ENCODE measurements around the gene NBDY. TPM values are rescaled to one million over a fixed set of nuclear protein-coding genes. Genes with fewer than 3 reads are reported as not detected.
"Not testable (repeated sequence)": the region's sequence is repeated elsewhere in the genome, so short reads cannot be mapped to it uniquely, and the experiment has no call there.

The NBDY gene
- total RNA-seq, 1 donor from 2014 or later, result 51.1 TPM

DNA sequence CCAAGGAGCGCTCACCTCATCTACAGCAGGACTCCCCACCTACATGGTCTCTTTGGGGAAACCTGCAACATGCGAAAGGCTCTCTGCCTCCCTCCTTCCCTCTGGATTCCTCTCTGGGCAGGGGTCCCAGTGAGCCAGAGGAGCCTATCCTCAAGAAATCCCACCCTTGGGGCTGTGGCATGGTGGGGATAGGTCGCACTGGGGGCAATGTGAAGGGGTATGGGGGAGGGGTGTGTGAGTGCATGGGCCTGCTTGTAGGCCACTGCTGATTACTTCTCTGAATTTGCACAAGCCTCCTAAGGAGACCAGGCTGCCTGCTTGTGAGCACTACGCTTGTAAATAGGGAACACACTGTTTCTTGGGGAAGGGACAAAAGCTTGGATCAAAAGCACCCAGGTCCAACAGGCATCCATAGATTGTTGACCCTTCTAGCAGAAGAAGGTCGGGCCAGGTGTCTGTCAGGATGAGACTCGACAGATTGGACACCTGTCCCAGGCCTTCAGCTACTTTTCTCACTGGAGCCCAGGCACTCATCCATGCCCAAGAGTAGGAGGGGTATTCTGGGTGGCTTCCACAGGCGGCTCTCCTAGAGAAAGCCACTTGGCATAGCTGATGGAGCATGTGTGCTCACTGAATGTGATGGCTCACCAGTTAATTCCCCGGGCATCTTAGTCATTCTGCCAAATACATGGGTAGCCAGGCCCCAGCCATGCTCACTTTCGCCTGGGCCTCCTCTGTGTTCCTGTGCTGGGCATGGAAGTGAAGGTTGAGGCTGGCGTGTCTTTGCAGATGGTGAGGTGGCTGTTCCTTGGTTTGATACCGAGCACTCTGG is 75.0 kb downstream of the NBDY start:
- H3K9me3 Mint-ChIP-seq (ENCODE audit: low read depth), result peaks cover 20% of the 10 kb centered on the region
- H3K4me3 Mint-ChIP-seq (ENCODE audit: unreplicated experiment), result no peak overlapping the region
- H3K27ac Mint-ChIP-seq (ENCODE audit: unreplicated experiment), result no peak overlapping the region
- DNase-seq (ENCODE audit: low spot score), result no peak
- H3K27me3 Mint-ChIP-seq (ENCODE audit: low read depth), result no peaks in the 10 kb centered on the region
- TF ChIP-seq, protein P1, sequence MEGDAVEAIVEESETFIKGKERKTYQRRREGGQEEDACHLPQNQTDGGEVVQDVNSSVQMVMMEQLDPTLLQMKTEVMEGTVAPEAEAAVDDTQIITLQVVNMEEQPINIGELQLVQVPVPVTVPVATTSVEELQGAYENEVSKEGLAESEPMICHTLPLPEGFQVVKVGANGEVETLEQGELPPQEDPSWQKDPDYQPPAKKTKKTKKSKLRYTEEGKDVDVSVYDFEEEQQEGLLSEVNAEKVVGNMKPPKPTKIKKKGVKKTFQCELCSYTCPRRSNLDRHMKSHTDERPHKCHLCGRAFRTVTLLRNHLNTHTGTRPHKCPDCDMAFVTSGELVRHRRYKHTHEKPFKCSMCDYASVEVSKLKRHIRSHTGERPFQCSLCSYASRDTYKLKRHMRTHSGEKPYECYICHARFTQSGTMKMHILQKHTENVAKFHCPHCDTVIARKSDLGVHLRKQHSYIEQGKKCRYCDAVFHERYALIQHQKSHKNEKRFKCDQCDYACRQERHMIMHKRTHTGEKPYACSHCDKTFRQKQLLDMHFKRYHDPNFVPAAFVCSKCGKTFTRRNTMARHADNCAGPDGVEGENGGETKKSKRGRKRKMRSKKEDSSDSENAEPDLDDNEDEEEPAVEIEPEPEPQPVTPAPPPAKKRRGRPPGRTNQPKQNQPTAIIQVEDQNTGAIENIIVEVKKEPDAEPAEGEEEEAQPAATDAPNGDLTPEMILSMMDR (IDR thresholded peaks at IDR 0.05), result no peak
- H3K4me1 Mint-ChIP-seq (ENCODE audit: low read depth), result peaks cover 3% of the 10 kb centered on the region
- H3K36me3 Mint-ChIP-seq (ENCODE audit: low read depth), result peaks cover 3% of the 10 kb centered on the region

DNA sequence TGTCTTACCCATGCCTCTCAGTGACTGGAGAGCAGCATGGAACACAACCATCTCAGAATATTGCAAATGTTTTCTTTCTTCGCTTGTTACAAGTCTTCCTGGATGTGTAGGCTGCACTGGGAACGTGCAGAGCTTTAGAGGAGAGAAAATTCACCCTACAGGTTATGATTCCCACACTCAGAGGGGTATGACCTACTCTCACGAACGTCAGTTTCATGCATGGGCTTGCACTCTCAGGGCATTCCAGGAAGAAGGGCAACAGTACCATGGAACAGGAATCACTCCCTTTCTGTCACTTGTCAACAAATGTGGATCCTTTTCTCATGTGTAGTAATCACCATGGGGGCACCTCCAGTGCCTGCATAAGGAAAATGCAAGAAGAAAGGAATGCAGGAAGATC is 75.8 kb downstream of the NBDY start:
- Mint-ChIP-seq H3K36me3 (ENCODE audit: low read depth) (peaks cover 3% of the 10 kb centered on the region), H3K27me3 (ENCODE audit: low read depth) (no peaks in the 10 kb centered on the region), H3K4me1 (ENCODE audit: low read depth) (peaks cover 3% of the 10 kb centered on the region), H3K9me3 (ENCODE audit: low read depth) (peaks cover 18% of the 10 kb centered on the region), H3K4me3 (ENCODE audit: unreplicated experiment) (no peak overlapping the region), H3K27ac (ENCODE audit: unreplicated experiment) (no peak overlapping the region)
- DNase-seq (ENCODE audit: low spot score), result no peak
- TF ChIP-seq, protein P1 (IDR thresholded peaks at IDR 0.05), result no peak

DNA sequence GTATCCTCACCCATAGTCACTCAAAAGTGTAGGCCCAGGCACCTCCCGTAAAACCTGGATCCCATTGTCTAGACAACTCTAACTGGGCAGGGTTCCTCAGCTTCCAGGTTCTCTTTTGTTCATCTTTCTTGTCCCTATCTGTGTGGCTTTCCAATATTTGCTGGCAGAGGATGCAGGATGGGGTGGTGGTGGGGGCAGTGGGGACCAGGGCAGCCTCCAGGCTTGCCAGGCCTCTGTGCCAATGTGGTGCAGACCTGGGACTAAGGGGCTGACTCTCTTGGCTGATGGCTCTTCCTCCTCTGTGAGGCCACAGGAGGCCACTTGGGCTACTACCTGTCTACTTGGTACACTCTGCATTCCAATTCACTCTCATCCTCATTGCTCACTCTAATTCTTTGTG is 76.4 kb downstream of the NBDY start:
- DNase-seq (ENCODE audit: low spot score), result no peak
- TF ChIP-seq, protein P1 (IDR thresholded peaks at IDR 0.05), result no peak
- Mint-ChIP-seq H3K36me3 (ENCODE audit: low read depth) (peaks cover 5% of the 10 kb centered on the region), H3K27me3 (ENCODE audit: low read depth) (no peaks in the 10 kb centered on the region), H3K27ac (ENCODE audit: unreplicated experiment) (no peak overlapping the region), H3K9me3 (ENCODE audit: low read depth) (peaks cover 22% of the 10 kb centered on the region), H3K4me1 (ENCODE audit: low read depth) (peaks cover 3% of the 10 kb centered on the region), H3K4me3 (ENCODE audit: unreplicated experiment) (no peak overlapping the region)

DNA sequence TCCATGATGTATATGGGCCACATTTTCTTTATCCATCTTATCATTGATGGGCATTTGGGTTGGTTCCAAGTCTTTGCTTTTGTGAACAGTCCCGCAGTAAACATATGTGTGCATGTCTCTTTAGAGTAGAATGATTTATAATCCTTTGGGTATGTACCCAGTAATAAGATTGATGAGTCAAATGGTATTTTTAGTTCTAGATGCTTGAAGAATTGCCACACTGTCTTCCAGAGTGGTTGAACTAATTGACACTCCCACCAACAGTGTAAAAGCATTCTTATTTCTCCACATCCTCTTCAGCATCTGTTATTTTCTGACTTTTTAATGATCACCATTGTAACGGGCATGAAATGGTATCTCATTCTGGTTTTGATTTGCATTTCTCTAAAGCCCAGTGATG is 77.1 kb downstream of the NBDY start:
- H3K4me3 Mint-ChIP-seq (ENCODE audit: unreplicated experiment); DNase-seq (ENCODE audit: low spot score); H3K27me3 Mint-ChIP-seq (ENCODE audit: low read depth); H3K4me1 Mint-ChIP-seq (ENCODE audit: low read depth); H3K36me3 Mint-ChIP-seq (ENCODE audit: low read depth); H3K27ac Mint-ChIP-seq (ENCODE audit: unreplicated experiment): not testable (repeated sequence)
- H3K9me3 Mint-ChIP-seq (ENCODE audit: low read depth), result peaks cover 23% of the 10 kb centered on the region

DNA sequence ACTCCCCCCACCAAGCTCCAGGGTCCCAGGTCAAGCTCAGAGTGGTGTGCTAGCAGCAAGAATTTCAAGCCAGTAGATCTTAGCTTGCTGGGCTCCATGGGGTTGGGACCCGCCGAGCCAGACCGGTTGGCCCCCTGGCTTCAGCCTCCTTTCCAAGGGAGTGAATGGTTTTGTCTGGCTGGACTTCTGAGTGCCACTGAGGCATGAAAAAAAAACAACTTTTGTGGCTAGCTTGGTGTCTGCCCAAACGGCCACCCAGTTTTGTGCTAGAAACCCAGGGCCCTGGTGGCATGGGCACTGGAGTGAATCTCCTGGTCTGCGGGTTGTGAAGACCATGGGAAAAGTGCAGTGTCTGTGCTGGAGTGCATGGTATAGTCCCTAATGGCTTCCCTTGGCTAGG is 82.6 kb downstream of the NBDY start:
- no peak for DNase-seq (ENCODE audit: low spot score)
- Mint-ChIP-seq H3K4me3 (ENCODE audit: unreplicated experiment) (no peak overlapping the region), H3K27me3 (ENCODE audit: low read depth) (no peaks in the 10 kb centered on the region), H3K36me3 (ENCODE audit: low read depth) (peaks cover 2% of the 10 kb centered on the region), H3K4me1 (ENCODE audit: low read depth) (peaks cover 15% of the 10 kb centered on the region), H3K9me3 (ENCODE audit: low read depth) (peaks cover 20% of the 10 kb centered on the region), H3K27ac (ENCODE audit: unreplicated experiment) (no peak overlapping the region)
- TF ChIP-seq, protein P1 (IDR thresholded peaks at IDR 0.05), result no peak
